Occipital lobe (tissue), 2 donors: Measurements from ENCODE around the gene AKT1S1. TPM values are rescaled to one million over a fixed set of nuclear protein-coding genes. Genes with fewer than 3 reads are reported as not detected.

Experiments used
- DNase-seq: peaks from one replicate; lab custom pipeline; 2025; lab: John Stamatoyannopoulos, UW
- total RNA-seq: library from RNA; depleted of rRNA; stranded (reverse); fragments of >200 nt; gene quantifications from one replicate; pipeline ENCODE4 v1.2.3, GENCODE V29; 2014

The AKT1S1 gene
- total RNA-seq, 1 donor from 2014 or later: 3.9 TPM

GRCh38 chr19:49883094-49883493, 5.9 kb upstream of the AKT1S1 start:
- DNase-seq: no peak

- DNase-seq: no peak
Observed at GRCh38 chr19:49882643-49883042, 5.5 kb upstream of the AKT1S1 start.

GRCh38 chr19:49881672-49882394, 4.7 kb upstream of the AKT1S1 start:
- no peak for DNase-seq

GRCh38 chr19:49881186-49881585, 4.0 kb upstream of the AKT1S1 start:
- DNase-seq: no peak

DNA sequence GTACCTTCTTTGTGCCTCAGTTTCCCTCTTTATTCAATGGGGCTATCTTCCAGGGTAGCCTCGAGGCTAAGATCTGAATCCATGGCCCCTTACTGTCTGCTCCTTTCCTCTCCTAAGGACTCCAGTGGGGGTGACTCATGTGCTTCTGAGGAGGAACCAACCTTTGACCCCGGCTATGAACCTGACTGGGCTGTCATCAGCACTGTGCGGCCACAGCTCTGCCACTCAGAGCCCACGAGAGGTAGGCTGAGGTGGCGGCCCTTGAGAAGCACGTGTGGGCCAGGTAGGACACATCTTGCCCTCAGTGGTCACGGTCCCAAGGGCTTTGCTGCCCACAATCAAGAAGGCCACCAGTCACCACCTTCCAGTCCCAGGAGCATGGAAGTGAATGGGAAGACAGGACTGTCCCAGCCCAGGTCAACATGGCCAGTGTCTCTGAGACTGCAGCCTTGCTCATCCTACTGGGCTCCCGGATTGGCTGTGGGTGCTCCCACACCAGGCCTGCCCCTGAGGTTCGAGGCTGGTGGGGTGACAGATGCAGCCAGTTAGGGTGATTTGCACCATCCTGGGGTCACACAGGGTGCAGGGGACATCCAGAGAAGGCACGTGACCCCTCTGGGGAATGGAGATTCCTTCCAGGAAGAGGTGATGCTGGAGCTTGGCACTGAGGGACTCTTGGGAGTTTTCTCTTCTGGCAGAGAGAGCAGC, 3.2 kb upstream of the AKT1S1 start:
- no peak for DNase-seq

GRCh38 chr19:49879243-49879963, 2.2 kb upstream of the AKT1S1 start:
- no peak for DNase-seq

GRCh38 chr19:49878744-49879070, 1.6 kb upstream of the AKT1S1 start:
- DNase-seq: no peak

GRCh38 chr19:49877879-49878743, 956 bp upstream of the AKT1S1 start:
- peak; percentile 95 for DNase-seq

DNA sequence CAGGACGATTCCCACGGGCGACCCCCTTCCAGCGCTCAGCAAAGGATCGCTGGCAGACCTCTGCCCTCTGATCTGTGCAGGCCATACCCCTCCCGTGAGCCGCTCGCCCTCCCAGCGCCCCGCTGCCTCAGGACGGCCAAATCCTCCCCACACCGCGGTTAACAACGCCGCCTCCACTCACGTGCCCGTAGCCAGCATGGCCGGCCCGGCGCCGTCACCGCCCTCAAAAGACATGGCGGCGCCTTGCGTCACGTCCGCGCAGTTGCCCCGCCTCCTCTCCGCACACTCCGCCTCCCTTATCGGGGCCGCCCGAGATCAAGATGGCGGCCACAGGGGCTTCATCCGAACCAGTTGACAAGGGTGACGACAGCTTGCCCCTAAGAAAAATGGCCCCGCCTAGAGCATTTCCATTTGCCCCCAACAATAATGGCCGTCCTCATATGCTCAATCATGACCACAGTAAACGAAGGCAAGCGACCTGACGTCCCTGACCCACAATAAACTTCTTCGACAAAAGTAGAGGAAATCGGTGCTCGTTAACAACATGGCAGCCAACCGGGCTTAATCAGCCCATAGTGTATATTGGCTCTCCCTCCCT, 634 bp downstream of the AKT1S1 start:
- DNase-seq: peak; percentile 96

DNA sequence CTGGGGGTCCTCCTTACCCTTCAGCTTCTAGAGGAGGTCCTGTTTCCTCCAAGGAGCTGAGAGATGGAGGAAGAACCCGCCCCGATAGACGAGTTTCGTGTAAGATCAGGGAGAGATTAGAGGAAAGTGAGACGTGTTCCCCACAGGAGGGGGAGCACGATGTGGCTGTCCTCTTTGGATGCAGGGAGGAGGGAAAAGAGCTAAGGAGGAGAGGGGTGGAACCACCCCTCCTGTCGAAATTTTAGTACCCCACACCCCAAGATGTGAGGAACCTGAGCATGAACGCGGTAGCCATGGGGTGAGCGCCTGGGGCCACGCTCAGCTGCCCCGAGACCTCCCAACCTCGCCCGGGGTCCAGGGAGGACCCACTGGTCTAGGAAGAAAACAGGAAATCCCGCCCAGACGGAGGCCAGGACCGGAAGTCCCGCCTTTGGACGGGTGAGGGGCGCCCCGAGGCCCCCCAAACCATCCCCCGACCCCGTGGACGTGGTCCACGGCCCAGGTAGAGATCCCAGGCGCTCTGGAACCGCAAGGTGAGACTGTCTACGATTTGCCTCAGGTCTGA, 1.2 kb downstream of the AKT1S1 start:
- DNase-seq: peak; percentile 52

DNA sequence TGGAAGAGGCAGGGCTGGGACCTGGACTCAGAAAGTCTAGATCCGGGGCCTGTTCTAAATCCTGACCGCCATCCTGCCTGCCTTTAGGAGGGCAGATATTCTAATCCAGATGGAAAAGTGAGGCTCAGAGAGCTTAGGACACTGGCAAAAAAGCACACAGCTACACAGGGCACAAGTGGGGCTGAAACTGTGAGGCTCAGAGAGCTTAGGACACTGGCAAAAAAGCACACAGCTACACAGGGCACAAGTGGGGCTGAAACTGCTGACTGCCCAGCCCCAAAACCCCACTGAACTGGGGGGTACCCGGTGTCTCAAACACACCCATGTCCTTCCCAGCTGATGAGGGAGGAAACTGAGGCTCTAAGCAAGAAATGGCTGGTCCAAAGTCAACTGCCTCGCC, 2.0 kb downstream of the AKT1S1 start:
- no peak for DNase-seq

GRCh38 chr19:49874503-49875157, 2.5 kb downstream of the AKT1S1 start:
- no peak for DNase-seq

- DNase-seq: no peak
Observed at GRCh38 chr19:49873834-49874233, 3.3 kb downstream of the AKT1S1 start.

- DNase-seq: no peak
Observed at GRCh38 chr19:49873129-49873521, 4.0 kb downstream of the AKT1S1 start.

DNA sequence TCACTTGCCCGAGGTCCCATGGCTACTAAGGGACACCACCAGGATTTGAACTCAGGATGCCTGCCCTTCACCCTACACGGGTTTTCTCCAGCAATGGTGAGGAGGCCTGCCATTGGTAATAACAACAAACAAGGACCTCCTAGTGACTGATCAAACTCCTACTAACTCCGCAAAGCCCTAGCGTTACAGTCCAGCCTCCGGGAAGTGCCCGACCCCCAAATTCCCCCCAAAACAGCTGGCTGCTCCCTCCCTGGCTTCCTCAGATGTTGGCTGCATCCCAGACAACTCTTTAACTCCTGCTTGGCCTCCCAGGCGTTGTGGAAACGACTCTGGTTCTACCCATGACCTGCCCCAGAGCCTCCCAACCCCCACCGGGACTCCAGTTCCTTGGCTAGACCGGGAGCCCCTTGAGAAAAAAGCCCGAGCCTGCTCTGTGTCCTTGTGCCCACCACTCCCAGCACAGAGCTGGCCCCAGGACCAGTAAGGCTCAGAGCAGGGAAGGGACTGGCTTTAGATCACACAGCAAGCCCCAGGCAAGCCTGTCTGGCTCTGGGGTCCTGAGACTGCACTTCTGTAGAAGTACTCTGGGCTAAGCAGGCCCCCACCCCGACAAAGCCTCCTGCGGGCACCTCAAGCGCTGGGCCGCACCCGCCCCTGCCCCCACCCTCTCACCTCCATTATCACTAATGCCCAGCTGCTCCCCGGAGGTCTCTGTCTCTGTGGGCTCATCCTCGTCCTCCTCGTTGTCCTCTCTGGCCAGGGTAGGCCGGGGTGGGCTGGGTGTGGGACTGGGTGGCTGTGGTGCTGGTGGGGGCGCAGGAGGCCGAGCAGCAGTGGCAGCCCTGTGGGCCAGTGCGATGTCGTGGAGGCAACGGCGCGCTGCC, 4.7 kb downstream of the AKT1S1 start:
- DNase-seq: no peak

DNA sequence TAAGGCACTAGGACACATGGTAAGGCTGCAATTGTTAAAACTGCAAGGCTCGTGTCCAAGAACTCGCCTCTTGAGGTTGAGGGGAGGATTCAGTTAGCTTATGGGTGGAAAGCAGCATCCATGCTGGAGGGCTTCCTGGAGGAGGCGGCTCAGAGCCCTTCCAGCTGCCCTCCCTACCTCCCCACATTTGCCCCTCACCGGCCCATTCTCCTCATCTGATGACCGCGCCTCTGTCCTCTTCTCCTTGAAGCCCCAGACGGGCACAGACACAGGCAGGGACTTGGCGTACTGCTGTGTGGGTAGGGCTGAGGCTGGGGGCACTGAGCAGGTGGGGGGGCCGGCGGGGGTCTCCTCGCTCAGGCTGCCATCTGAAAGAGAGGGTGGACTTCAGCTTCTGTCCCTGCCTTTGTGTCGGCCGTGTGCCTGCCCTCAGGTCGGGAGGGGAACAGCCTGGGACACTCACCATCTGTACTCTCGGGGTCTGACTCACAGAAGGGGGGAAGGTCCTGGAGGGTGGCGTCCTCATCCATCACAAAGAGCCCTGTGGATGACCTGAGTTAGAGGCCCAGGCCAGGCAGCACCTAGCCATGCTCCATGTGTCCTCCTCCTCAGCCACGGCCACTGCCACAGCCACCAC, 5.7 kb downstream of the AKT1S1 start:
- DNase-seq: no peak

GRCh38 chr19:49870309-49870901, 6.8 kb downstream of the AKT1S1 start:
- DNase-seq: no peak
